HG03457 (cell line): Measurements from ENCODE around the gene SEPTIN8.
"Not testable (repeated sequence)": the region's sequence is repeated elsewhere in the genome, so short reads cannot be mapped to it uniquely, and the experiment has no call there.

Source experiments
- ATAC-seq: cut with Tn5 transposase; IDR thresholded peaks from one replicate; pipeline ENCODE4 v1.9.1; 2021; ENCODE audit warnings: moderate number of reproducible peaks; ENCODE audit not compliant: unreplicated experiment

Gene SEPTIN8

DNA sequence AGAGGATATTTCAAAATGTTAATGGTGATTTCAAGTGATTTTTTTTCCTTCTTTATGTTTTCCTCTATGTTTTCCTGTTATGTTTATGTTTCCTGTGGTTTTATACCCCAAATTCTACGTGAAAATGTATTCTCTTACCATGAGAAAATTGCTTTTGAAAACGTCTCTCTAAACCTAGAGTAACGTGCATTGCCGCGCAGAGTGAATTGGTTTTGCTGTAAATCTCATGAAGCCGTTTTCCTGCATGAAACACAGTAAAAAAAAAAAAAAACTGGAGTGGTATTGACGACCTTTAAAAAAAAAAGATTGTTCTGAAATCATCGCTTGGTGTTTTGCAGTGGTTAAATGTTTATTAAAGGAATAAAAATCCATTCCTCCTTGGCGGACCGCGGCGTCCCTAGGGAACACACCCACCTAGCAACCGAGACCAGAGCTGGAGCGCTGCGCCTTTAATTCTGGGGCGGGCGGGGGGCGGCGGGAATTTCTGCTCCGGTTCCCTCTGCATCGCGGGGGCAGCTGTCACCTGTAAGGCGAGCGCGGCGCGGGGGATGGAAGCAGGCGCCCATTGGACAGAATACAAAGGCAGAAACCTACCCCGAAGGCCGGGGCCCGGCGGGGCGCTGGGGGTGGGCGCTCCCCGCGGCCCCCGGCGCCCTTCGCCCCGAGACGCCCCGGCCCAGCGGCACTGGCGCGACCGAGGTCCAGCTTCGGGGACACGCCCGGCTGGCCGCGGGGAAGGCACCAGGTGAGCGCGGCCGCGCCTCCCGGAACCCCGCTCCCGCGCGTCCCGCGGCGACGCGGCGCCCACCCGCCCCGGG is 36.0 kb upstream of the SEPTIN8 start, which contains the start of gene SOWAHA:
Gene SOWAHA (plus strand): TSS at position 522 of the 818 bp plus-strand sequence. CDS start 320 bp downstream, outside the sequence.
- no peak for ATAC-seq

GRCh38 chr5:132812123-132812765 is 35.2 kb upstream of the SEPTIN8 start:
- no peak for ATAC-seq

- no peak for ATAC-seq
These were observed 33.6 kb upstream of the SEPTIN8 start for GRCh38 chr5:132810605-132811004.

- no peak for ATAC-seq
These were observed 31.8 kb upstream of the SEPTIN8 start for GRCh38 chr5:132808866-132809265.

DNA sequence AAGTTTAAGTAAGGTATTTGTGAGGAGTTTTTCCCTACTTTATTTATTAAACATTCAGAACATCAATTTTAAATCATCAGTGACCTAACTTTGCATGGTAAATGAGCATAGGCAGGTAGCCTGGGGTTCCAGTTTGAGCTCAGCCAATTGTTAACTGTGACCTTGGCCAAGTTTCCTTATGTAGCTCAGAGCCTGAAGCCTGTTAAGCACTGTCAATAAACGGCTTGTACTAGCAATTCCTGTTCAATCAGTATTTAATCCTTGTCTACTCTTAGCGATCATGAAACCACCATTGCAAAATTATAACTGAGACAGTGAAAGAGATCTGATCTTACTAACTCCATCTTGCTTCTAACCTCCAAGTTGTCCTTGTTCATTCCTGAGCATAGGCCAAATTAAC is 31.4 kb upstream of the SEPTIN8 start:
- no peak for ATAC-seq

DNA sequence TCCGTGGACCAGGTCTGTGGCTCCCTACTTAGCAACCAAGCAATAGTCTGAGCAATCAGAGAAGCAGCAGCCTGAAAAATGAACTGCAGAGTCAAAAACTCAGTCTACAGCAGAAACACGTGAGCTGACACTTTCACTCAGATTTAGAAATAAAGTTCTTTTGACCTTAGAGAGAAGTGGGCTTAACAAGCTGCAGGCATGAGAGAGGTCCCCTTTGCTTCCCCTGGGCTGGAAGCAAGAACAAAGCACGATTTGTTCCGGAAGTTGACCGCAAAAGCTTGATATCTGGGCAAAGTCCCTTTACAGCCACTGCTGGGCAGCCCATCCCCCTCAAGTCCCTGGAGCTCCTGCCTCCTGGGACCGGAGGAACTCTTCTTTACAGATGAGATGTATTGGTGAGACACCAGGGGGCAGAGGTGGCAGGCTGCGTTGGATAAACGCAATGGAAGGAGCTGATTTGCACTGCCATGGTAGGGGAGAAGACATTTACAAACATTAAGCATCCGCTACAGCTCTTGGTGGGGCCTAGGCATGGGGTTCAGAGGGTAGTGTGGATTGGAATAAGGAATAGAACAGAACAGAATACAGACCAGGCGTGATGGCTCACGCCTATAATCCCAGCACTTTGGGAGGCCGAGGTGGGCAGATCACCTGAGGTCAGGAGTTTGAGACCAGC is 30.3 kb upstream of the SEPTIN8 start:
- no peak for ATAC-seq

DNA sequence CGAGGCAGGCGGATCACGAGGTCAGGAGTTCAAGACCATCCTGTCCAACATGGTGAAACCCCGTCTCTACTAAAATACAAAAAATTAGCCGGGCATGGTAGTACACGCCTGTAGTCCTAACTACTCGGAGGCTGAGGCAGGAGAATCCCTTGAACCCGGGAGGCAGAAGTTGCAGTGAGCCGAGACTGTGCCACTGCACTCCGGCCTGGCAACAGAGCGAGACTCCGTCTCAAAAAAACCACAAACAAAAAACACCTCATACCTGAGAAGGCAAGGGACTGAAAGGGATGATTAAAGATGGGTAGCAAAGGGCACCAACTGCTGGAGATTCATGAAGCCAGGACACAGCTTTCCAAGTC is 29.7 kb upstream of the SEPTIN8 start:
- ATAC-seq, result not testable (repeated sequence)

DNA sequence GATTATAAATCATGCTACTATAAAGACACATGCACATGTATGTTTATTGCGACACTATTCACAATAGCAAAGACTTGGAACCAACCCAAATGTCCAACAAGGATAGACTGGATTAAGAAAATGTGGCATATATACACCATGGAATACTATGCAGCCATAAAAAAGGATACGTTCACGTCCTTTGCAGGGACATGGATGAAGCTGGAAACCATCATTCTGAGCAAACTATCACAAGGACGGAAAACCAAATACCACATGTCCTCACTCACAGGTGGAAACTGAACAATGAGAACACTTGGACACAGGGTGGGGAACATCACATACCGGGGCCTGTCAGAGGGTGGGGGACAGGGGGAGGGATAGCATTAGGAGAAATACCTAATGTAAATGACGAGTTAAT is 28.8 kb upstream of the SEPTIN8 start:
- not testable (repeated sequence) for ATAC-seq

DNA sequence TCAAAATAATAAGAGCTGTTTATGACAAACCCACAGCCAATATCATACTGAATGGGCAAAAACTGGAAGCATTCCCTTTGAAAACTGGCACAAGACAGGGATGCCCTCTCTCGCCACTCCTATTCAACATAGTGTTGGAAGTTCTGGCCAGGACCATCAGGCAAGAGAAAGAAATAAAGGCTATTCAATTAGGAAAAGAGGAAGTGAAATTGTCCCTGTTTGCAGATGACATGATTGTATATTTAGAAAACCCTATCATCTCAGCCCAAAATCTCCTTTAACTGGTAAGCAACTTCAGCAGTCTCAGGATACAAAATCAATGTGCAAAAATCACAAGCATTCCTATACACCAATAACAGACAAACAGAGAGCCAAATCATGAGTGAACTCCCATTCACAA is 27.2 kb upstream of the SEPTIN8 start:
- not testable (repeated sequence) for ATAC-seq

GRCh38 chr5:132802685-132803066 is 25.6 kb upstream of the SEPTIN8 start:
- not testable (repeated sequence) for ATAC-seq

DNA sequence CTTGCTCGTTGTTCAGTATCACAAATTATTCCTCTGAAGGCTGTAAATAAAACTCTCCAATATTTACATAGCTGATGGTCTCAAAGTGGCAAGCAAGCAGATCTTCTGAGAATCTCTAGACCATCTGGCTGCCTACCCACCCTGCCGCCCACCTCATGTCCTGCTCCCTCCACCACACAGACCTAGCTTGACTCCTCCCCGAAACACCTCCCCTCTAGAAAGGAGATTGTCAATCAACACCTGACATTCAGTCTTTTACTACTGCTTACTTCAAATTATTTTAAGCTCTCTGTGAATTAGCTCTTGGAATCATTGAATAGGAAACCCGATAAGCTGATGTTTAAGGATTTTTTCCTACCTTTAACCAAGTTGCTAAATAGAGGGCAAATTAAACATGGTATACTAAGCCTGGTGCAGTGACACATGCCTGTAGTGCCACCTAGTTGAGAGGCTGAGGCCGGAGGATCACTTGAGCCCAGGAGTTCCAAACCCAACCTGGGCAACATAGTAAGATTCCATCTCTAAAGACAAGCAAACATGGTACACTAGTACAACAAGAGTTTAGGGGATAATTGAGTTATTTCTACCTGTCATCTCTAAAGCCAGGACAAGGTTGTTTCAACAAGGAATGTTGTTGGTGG is 25.1 kb upstream of the SEPTIN8 start:
- ATAC-seq, result no peak

- no peak for ATAC-seq
These were observed 23.5 kb upstream of the SEPTIN8 start for GRCh38 chr5:132800545-132800944.

DNA sequence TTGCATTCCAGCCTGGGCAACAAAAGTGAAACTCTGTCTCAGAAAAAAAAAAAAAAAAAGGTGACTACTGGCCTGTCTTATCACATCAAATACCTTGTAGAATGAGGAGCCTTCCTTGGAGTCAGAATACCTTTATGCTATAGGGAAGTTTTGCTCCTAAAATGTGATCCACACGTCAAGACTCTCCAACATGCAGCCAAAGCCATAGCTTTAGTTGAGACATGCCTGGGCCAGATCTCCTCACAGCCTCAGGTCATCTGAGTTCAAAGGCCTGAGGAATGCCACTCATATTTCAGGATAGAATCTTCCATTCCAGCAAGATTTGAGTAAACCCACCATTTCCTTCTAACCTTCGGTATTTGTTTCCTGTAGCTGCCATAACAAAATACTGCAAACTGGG is 22.4 kb upstream of the SEPTIN8 start:
- no peak for ATAC-seq

GRCh38 chr5:132797651-132798050 is 20.6 kb upstream of the SEPTIN8 start:
- ATAC-seq, result no peak

GRCh38 chr5:132791026-132791425 is 14.0 kb upstream of the SEPTIN8 start:
- ATAC-seq, result no peak

- no peak for ATAC-seq
These were observed 13.3 kb upstream of the SEPTIN8 start for GRCh38 chr5:132790201-132790865.

- ATAC-seq, result no peak
These were observed 12.2 kb upstream of the SEPTIN8 start for GRCh38 chr5:132788990-132789886.

GRCh38 chr5:132788508-132788907 is 11.5 kb upstream of the SEPTIN8 start:
- ATAC-seq, result no peak

DNA sequence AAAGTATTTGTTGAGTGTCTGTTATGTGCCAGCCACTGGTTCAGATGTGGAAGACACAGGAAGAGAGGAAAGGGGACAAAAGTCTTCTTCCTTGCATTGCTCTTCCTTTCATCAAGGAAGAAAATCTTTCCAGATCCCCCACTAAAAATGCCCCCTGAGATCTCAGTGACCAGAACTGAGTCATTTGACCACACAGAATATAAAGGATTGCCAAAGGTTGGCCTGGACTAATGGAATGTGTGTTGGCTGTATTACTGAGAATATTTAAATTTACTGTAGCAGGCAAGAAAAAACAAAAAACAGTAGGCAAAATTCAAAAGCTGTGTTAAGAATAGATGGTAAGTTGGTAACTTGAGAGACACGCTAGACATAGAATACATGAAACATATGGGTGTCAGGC is 10.0 kb upstream of the SEPTIN8 start:
- no peak for ATAC-seq

- no peak for ATAC-seq
These were observed 8.8 kb upstream of the SEPTIN8 start for GRCh38 chr5:132785864-132786263.
